Muscle of arm (tissue), 12 donors: ENCODE results near the gene DMBX1. TPM values are rescaled to one million over a fixed set of nuclear protein-coding genes. Genes with fewer than 3 reads are reported as not detected.

Experiments used
- DNase-seq: peaks from one replicate; pipeline ENCODE4 v3.0.0-alpha.2; 2013
- polyA plus RNA-seq, 12 donors: library from polyadenylated mRNA; unstranded; fragments of 120-200 nt; gene quantifications; one replicate each; pipeline ENCODE4 v1.2.1, GENCODE V29; 2013; ENCODE audit not compliant: insufficient read length in 12 of 12

DMBX1 gene
- polyA plus RNA-seq, 12 donors: 0.04 to 0.07 (median 0.07) TPM; not detected in 9

- DNase-seq: no peak
These were observed 13.8 kb downstream of the DMBX1 start for GRCh38 chr1:46503421-46503820.

DNA sequence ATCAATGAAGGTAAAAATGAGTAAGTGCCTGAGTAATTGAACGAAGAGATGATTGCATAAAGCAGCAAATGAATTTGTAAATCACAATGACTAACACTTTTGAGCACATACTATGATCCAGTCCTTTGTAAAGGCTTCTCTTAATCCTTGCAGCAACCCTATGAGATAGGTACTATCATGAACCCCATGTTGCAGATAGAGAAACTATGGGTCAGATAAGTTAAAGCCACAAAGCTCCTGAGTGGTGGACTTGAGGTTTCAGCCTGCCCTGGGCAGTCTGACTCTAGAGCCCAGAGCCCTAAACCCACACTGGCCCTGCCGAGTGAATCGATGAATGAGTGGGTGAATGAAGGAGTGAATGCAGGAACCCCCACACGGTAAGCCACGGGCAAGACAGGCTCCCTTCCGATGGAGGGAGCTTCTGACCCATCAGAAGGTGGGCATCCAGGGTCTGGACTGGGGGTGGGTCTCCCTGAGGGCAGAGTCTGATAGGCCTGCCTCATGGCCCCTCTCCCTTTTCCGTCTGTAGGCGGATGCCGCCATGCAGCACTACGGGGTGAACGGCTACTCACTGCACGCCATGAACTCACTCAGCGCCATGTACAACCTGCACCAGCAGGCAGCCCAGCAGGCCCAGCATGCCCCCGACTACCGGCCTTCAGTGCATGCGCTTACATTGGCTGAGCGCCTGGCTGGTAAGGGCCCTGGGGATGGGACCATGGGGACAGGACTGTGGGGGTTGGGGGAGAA lies 17.0 kb downstream of the DMBX1 start:
- no peak for DNase-seq

GRCh38 chr1:46508757-46509156 lies 19.1 kb downstream of the DMBX1 start:
- no peak for DNase-seq

DNA sequence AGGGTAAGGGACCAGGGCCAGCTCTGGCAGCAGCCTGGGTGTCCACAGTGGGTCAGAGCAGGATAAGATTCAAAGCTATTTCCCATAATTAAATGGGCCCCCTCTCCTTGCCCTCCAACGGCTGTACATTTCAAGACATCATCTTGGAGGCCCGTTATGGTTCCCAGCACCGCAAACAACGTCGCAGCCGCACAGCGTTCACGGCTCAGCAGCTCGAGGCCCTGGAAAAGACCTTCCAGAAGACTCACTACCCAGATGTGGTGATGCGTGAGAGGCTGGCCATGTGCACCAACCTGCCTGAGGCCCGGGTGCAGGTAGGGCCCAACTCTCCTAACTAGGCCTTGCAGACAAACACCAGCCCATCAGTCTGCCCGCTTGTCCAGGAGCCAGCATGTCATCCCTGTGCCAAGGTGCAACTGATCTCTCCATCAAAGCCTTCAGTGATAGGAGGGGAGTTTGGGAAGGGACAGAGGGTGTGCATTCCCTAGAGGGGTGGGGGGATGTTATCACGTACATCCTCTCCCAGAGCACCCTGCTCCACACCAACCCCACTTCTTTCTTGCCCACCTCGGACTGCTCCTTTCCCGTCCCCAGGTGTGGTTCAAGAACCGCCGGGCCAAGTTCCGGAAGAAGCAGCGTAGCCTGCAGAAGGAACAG lies 20.8 kb downstream of the DMBX1 start:
- no peak for DNase-seq

GRCh38 chr1:46510998-46511365 lies 21.3 kb downstream of the DMBX1 start:
- DNase-seq: no peak

- no peak for DNase-seq
These were observed 22.6 kb downstream of the DMBX1 start for GRCh38 chr1:46512135-46512791.

DNA sequence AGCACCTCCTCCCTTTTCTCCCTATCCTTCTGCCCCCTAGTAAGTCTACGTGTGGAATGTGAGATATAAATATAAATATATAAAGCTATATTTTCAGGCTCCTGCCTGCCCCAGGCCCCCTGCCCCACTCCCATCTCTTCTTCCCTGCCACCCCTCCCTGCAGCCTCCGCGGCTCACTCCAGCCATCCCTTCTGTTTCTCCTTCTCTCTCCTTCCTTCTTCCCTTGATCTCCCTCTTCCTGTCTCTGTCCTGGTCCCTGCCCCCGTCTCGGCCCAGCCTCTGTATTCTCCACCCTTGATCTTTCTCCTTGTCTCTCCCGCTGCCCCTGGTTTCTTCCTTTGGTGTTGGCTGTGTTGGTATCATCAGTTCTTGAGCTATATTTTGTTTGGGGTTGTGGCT lies 23.2 kb downstream of the DMBX1 start:
- DNase-seq: no peak

DNA sequence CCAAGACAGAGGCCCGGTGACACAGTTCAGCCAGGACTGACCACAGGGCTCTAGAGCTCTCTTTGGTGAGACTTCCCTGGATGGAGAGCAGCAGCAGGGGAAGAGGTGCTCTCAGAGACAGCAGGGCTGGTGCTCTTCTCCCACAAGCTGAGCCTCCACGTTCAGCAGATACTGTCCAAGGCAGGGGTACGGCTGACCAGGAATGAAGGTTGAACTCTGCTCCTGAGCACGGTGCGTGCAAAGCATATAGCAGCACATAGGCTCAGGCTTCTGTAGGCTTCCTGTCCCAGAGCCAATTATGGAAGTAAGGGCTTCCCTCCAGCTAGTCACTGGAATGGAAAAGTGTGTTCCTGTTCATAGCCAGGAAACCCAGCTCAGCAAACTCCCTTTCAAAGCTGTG lies 23.9 kb downstream of the DMBX1 start:
- DNase-seq: no peak

- no peak for DNase-seq
These were observed 25.9 kb downstream of the DMBX1 start for GRCh38 chr1:46515576-46515975.

- no peak for DNase-seq
These were observed 26.7 kb downstream of the DMBX1 start for GRCh38 chr1:46516200-46516950.

GRCh38 chr1:46517010-46517600 lies 27.5 kb downstream of the DMBX1 start:
- DNase-seq: no peak

DNA sequence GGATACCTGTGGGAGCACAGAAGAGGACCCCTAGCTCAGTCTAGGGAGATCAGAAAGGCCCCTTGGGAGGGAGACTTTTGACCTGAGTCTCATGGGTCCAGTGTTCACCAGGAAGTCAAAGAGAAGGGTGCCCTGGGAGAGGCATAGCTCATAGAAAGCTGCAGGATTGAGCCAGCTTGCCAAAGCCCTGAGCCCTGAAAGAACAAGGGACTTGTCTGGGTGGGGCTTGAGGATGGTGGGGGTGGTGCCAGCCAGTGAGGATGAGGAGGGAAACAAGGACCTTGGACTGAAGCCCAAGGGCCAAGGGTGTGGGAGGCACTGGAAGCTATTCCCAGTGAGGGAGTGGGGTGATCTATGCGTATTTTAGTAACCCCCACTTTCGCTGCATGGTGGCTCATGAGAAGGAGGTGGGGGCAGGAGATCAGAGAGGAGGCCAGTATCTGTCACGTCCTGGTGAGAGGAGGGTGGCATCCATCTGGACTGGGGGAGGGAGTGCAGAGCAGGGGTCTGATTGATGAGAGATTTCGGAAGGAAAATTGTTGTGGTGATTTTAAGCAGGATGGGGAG lies 28.4 kb downstream of the DMBX1 start:
- no peak for DNase-seq

- DNase-seq: no peak
These were observed 29.6 kb downstream of the DMBX1 start for GRCh38 chr1:46519209-46519608.

DNA sequence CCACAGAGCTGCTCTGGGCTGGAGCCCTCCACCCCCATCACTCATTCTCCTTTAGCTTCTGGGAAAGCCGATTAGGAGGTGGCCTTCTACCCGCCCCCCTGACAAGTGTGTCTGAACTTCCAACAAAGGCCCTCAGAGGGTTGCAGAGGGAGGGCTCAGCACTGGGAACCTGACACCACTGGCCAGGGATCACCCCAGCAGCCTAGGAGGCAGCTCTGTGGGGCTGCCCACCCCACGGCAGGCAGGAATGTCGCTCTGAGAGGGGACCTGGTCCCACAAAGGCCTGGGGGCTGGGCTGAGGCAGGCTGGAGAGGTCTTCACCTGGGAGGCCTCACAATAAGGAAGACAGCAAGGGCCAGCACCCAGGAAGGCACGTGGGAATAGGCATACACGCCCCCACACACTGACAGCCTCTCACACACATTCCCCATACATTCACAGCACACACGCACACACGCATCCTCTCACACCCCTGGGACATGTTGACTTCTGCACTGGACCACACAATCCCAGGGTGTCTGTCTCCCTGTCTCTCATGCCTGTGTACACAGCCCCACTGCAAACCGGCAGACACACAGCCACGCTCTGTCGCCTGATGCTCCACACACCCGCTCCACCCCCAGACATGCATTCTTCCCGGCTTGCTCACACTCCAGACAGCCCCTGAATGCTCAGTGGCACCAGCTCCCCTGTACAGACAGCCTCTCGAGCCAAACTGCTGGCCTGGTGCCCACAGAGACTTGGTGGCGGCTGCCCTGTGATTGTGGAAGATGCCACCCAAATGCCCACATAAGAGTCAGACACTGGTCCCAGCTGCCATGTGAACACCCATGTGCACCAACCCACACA lies 30.7 kb downstream of the DMBX1 start:
- no peak for DNase-seq

DNA sequence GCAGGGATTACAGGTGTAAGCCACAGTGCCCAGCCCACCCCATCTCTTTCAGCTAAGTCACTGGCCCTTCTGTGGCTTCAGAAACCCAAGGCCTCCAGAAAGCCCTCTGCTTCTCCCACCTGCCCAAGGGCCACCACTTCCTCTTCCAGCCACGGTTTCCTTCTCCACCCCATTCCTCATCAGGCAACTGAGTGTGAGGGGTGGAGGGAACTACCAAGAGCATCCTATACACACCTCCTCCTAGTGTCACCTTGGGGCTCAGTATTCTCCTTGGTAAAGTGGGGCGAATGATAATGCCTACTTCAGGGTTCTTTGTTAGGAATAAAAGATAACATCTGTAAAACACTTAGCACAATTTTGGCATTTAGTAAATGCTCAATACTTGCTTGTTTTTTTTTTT lies 31.8 kb downstream of the DMBX1 start:
- no peak for DNase-seq

- no peak for DNase-seq
These were observed 32.7 kb downstream of the DMBX1 start for GRCh38 chr1:46522184-46522968.

- DNase-seq: no peak
These were observed 33.3 kb downstream of the DMBX1 start for GRCh38 chr1:46522969-46523320.

GRCh38 chr1:46523496-46524353 lies 34.1 kb downstream of the DMBX1 start:
- no peak for DNase-seq

GRCh38 chr1:46524843-46525242 lies 35.2 kb downstream of the DMBX1 start:
- DNase-seq: no peak
